GM06990 (cell line): ENCODE measurements around the gene NELFCD.
"Not testable (repeated sequence)": the region's sequence is repeated elsewhere in the genome, so short reads cannot be mapped to it uniquely, and the experiment has no call there.

ENCODE experiments used
- DNase-seq: peaks from one replicate; pipeline ENCODE4 v3.0.0-alpha.2; 2011; ENCODE audit not compliant: insufficient read length; ENCODE audit errors: extremely low read depth
- H3K27me3 ChIP-seq: replicated peaks from 2 replicates; pipeline ENCODE4 v1.6.0; 2011; ENCODE audit warnings: low read length; ENCODE audit not compliant: control insufficient read depth, insufficient read depth
- H3K36me3 ChIP-seq: 2 replicates; pipeline ENCODE4 v1.5.1; 2011; ENCODE audit warnings: low read length; ENCODE audit not compliant: control insufficient read depth, insufficient read depth
- H3K4me3 ChIP-seq: replicated peaks from 2 replicates; pipeline ENCODE4 v1.5.1; 2011; ENCODE audit warnings: low read depth, mild to moderate bottlenecking, control low read depth, low read length
- TF ChIP-seq, protein P1 (sequence below): IDR thresholded peaks from 2 replicates; pipeline ENCODE4 v1.5.1; 2011; ENCODE audit warnings: low read length, control low read depth, mild to moderate bottlenecking, inconsistent platforms; ENCODE audit not compliant: insufficient read depth, poor library complexity, severe bottlenecking

Gene NELFCD

DNA sequence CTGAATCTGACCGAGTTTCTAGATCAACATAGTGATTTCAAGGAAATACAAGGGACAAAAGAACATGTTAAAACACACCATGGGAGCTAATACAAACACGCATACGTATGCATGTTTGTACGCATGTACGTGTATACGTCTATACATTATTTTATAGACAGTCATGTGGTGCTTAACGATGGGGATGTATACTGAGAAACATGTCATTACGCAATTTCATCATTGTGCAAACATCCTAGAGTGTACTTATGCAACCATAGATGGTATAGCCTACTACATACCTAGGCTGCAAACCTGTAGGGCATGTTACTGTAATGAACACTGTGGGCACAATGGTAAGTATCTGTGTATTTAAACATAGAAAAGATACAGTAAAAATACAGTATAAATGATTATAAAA, 25.0 kb upstream of the NELFCD start:
- H3K27me3 ChIP-seq, result no peaks in the 10 kb centered on the region
- H3K4me3 ChIP-seq, result no peak overlapping the region
- TF ChIP-seq, protein P1, sequence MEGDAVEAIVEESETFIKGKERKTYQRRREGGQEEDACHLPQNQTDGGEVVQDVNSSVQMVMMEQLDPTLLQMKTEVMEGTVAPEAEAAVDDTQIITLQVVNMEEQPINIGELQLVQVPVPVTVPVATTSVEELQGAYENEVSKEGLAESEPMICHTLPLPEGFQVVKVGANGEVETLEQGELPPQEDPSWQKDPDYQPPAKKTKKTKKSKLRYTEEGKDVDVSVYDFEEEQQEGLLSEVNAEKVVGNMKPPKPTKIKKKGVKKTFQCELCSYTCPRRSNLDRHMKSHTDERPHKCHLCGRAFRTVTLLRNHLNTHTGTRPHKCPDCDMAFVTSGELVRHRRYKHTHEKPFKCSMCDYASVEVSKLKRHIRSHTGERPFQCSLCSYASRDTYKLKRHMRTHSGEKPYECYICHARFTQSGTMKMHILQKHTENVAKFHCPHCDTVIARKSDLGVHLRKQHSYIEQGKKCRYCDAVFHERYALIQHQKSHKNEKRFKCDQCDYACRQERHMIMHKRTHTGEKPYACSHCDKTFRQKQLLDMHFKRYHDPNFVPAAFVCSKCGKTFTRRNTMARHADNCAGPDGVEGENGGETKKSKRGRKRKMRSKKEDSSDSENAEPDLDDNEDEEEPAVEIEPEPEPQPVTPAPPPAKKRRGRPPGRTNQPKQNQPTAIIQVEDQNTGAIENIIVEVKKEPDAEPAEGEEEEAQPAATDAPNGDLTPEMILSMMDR, result no peak
- H3K36me3 ChIP-seq, result no peaks in the 10 kb centered on the region
- DNase-seq, result no peak

DNA sequence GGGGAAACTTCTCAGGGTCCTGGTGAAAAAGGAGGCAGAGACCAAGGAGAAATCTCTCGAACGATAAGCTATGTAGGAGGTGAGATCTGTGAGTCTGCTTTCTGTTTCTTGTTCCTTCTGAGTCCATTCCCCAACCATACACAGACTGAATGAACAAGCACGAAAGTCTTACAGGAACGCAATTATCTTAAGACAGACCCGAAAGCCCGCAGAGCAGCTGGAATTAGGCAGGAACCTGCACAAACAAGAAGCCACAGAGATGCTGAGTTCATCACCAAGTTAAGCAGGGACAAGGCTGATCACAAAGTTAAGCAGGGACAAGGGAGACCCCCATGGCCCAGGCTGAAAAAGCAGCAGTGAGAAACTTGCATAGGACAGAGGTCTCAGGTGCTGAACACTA, 21.4 kb upstream of the NELFCD start:
- H3K4me3 ChIP-seq, result no peak overlapping the region
- no peaks in the 10 kb centered on the region for H3K36me3 ChIP-seq
- H3K27me3 ChIP-seq, result no peaks in the 10 kb centered on the region
- no peak for DNase-seq
- TF ChIP-seq, protein P1, result no peak

DNA sequence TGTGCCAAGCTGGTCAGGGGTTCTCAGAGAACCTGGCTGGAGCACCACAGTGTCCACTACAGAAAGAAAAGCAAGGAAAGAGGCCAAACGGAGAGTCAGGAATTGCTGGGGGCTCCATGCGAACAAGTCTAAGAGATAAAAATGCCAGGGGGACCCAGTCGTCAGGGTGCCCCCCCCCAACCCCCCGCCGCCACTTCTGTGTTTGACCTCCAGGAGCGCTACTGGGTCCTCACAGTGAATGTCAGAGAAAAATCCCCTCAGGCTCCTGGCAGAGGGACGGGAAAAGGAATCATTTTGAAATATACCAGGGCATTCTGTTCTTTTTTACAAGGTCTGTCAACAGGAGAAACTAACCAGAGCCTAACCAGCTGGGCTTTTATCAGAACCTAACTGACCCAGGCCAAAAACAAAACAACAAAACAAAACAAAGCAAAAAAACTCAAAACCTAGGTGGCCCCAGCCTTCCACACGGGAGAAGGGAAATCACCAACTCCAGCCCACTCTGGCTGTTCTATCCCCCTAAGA, 17.9 kb upstream of the NELFCD start:
- H3K27me3 ChIP-seq, result no peaks in the 10 kb centered on the region
- no peak for DNase-seq
- H3K4me3 ChIP-seq, result no peak overlapping the region
- no peaks in the 10 kb centered on the region for H3K36me3 ChIP-seq
- TF ChIP-seq, protein P1, result no peak

DNA sequence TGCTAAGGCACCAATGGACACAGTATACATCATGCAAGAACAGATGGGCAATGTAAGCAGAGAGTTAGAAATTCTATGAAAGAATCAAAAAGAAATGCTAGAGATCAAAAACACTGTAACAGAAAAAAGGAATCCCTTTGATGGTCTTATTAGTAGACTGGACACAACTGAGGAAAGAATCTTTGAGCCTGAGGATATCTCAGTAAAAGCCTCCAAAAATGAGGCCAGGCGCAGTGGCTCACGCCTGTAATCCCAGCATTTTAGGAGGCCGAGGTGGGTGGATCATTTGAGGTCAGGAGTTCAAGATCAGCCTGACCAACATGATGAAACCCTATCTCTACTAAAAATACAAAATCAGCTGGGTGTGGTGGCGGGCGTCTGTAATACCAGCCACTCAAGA, 17.1 kb upstream of the NELFCD start:
- not testable (repeated sequence) for DNase-seq, H3K27me3 ChIP-seq, H3K4me3 ChIP-seq, H3K36me3 ChIP-seq

DNA sequence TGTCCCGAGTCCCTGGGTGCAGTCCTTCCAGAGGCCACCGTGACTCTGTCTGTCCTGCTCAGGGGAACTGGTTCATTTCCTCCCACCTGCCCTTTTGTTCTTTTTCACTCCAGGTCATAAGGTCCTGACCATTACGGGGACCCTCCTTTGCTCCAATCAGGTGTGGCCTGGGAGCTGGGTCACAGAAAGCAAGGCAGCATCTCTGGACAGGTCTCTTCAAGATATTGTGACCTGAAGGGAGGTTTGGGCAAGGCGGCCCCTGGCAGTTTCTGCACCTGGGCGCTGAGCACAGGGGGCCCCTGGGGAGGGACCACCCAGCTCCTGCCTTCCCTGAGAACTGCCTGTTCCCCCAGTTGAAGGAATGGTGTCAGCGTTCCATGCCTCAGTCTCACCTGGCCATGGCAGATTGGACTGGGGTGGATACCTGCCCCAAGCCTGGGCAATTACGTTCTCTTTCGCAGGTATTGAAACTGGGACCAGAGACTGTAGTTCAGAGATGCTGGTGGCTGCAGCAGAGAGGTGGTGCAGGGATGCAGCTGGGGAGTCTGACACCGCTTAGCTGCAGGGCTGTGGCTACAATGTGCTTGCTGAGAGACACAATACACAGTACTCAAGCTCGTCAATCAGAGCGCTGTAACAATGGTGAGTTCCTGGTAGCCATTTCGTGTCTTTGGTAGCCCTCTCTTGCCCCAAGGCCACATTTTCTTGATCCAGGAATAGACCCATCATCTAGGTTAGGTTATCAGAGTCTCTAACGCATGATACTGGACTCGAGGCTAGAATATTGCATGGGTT, 15.6 kb upstream of the NELFCD start:
- H3K27me3 ChIP-seq, result no peaks in the 10 kb centered on the region

More for the DNA sequence above, 15.6 kb upstream of the NELFCD start:
- no peak for DNase-seq
- H3K36me3 ChIP-seq, result no peaks in the 10 kb centered on the region
- no peak overlapping the region for H3K4me3 ChIP-seq
- TF ChIP-seq, protein P1, result no peak
